H1 (cell line): ENCODE measurements around the gene MTCH2. TPM values are rescaled to one million over a fixed set of nuclear protein-coding genes. Genes with fewer than 3 reads are reported as not detected.

Experiments used
- CTCF ChIA-PET: fragments of 300-600 bp; sonication (Branson Sonifier 250); formaldehyde crosslinking; loops from one replicate; lab custom pipeline; 2021; ENCODE audit not compliant: partially characterized antibody; lab: Charles Lee
- POLR2A ChIA-PET: fragments of 300-600 bp; sonication (Branson Sonifier 250); formaldehyde crosslinking; loops from one replicate; lab custom pipeline; 2021; ENCODE audit warnings: inconsistent platforms; ENCODE audit not compliant: partially characterized antibody; lab: Charles Lee
- DNase-seq, 2 experiments: peaks; one replicate each; pipeline versions ENCODE4 v3.0.0 to v3.0.0-alpha.2; 2010 to 2022; ENCODE audit warnings: low spot score in 2 of 2, low read depth in 1 of 2, mixed read lengths in 1 of 2
- FAIRE-seq: peaks from 2 replicates; lab custom pipeline; 2011; peaks lifted over from hg19 to GRCh38; lab: Jason Lieb, UNC
- H2AFZ ChIP-seq: 2 replicates; pipeline ENCODE4 v1.8.1; 2012; ENCODE audit warnings: low read length, inconsistent platforms
- H2AK5ac ChIP-seq: 2 replicates; pipeline ENCODE4 v1.6.1; 2013; ENCODE audit warnings: low read depth, low read length
- H2BK120ac ChIP-seq: replicated peaks from 2 replicates; pipeline ENCODE3; 2013; ENCODE audit warnings: low read depth, low read length, inconsistent platforms
- H2BK12ac ChIP-seq: 2 replicates; pipeline ENCODE4 v1.6.1; 2013; ENCODE audit warnings: low read depth, low read length
- H2BK15ac ChIP-seq: 2 replicates; pipeline ENCODE4 v1.6.1; 2013; ENCODE audit warnings: low read length
- H2BK20ac ChIP-seq: 2 replicates; pipeline ENCODE4 v1.6.1; 2013; ENCODE audit warnings: low read length
- H2BK5ac ChIP-seq: 2 replicates; pipeline ENCODE4 v1.6.1; 2013; ENCODE audit warnings: low read depth, low read length
- H3K14ac ChIP-seq: 2 replicates; pipeline ENCODE4 v1.6.1; 2013; ENCODE audit warnings: inconsistent platforms; ENCODE audit not compliant: insufficient read length
- H3K18ac ChIP-seq: 2 replicates; pipeline ENCODE4 v1.6.1; 2013; ENCODE audit warnings: low read length; ENCODE audit errors: extremely low read depth
- H3K23ac ChIP-seq: 2 replicates; pipeline ENCODE4 v1.6.1; 2013; ENCODE audit warnings: inconsistent platforms; ENCODE audit not compliant: insufficient read length
- H3K23me2 ChIP-seq: 2 replicates; pipeline ENCODE4 v1.6.1; 2013; ENCODE audit warnings: low read depth, low read length
- H3K27ac ChIP-seq: 2 replicates; pipeline ENCODE4 v1.6.1; 2011; ENCODE audit warnings: low read depth, low read length, inconsistent platforms
- H3K27me3 ChIP-seq, 4 experiments: replicated peaks in 1 of 4; 1 replicate in 1 of 4; 2 replicates in 3 of 4; pipeline versions ENCODE4 v1.6.1 to v1.8.1; 2011 to 2013; ENCODE audit warnings: low read length in 3 of 4, mild to moderate bottlenecking in 3 of 4, inconsistent platforms in 2 of 4, mixed read lengths in 2 of 4, moderate library complexity in 1 of 4; ENCODE audit not compliant: control insufficient read depth in 3 of 4, insufficient read depth in 3 of 4; ENCODE audit errors: extremely low read depth in 1 of 4
- H3K36me3 ChIP-seq, 4 experiments: 2 replicates each; pipeline versions ENCODE4 v1.6.1 to v1.8.1; 2011 to 2013; ENCODE audit warnings: mild to moderate bottlenecking in 4 of 4, low read length in 3 of 4, moderate library complexity in 2 of 4, control low read depth in 1 of 4, inconsistent platforms in 1 of 4; ENCODE audit not compliant: insufficient read depth in 4 of 4, control insufficient read depth in 2 of 4
- H3K4ac ChIP-seq: replicated peaks from 2 replicates; pipeline ENCODE3; 2013; ENCODE audit warnings: low read length, low read depth, mixed read lengths, inconsistent platforms; ENCODE audit not compliant: insufficient read length
- H3K4me1 ChIP-seq, 4 experiments: replicated peaks in 1 of 4; 1 replicate in 1 of 4; 2 replicates in 3 of 4; pipeline versions ENCODE4 v1.6.1 to v1.8.1; 2011 to 2013; ENCODE audit warnings: low read length in 3 of 4, inconsistent platforms in 2 of 4, mixed read lengths in 1 of 4; ENCODE audit not compliant: insufficient read depth in 4 of 4, control insufficient read depth in 3 of 4
- H3K4me2 ChIP-seq, 2 experiments: 2 replicates each; pipeline versions ENCODE4 v1.6.1 to v1.8.1; 2011 to 2013; ENCODE audit warnings: low read depth in 2 of 2, low read length in 2 of 2, control low read depth in 1 of 2, inconsistent platforms in 1 of 2, mild to moderate bottlenecking in 1 of 2; ENCODE audit not compliant: insufficient read depth in 1 of 2
- H3K4me3 ChIP-seq, 4 experiments: fragments of 200-600, 300-600 bp in 1 of 4; sonication (generic), shearing (Covaris generic), sonication (Bioruptor Twin) in 1 of 4; 2 replicates each; pipeline versions ENCODE4 v1.5.1 to v1.8.1; 2011 to 2016; ENCODE audit warnings: low read length in 4 of 4, low read depth in 3 of 4, control low read depth in 2 of 4, inconsistent platforms in 2 of 4, mild to moderate bottlenecking in 2 of 4, mixed read lengths in 1 of 4, moderate library complexity in 1 of 4; ENCODE audit not compliant: insufficient read depth in 2 of 4; ENCODE audit errors: extremely low read depth in 1 of 4
- H3K56ac ChIP-seq: replicated peaks from 2 replicates; pipeline ENCODE3; 2013; ENCODE audit warnings: low read depth, mild to moderate bottlenecking, mixed read lengths, low read length, inconsistent platforms; ENCODE audit not compliant: insufficient read length
- H3K79me1 ChIP-seq: 2 replicates; pipeline ENCODE4 v1.6.1; 2013; ENCODE audit warnings: low read depth, low read length, control low read depth
- H3K79me2 ChIP-seq, 2 experiments: 2 replicates each; pipeline versions ENCODE4 v1.6.1 to v1.8.1; 2012 to 2013; ENCODE audit warnings: low read length in 2 of 2, mild to moderate bottlenecking in 2 of 2, inconsistent platforms in 1 of 2; ENCODE audit not compliant: insufficient read depth in 2 of 2, control insufficient read depth in 1 of 2
- H3K9ac ChIP-seq, 4 experiments: replicated peaks in 1 of 4; 1 replicate in 1 of 4; 2 replicates in 3 of 4; pipeline versions ENCODE4 v1.6.1 to v1.8.1; 2011 to 2013; ENCODE audit warnings: low read depth in 3 of 4, low read length in 3 of 4, control low read depth in 2 of 4, mild to moderate bottlenecking in 2 of 4, moderate library complexity in 2 of 4, inconsistent platforms in 1 of 4; ENCODE audit errors: extremely low read depth in 1 of 4
- H3K9me3 ChIP-seq, 2 experiments: 2 replicates each; pipeline versions ENCODE4 v1.6.1 to v1.8.1; 2012 to 2013; ENCODE audit warnings: mild to moderate bottlenecking in 2 of 2, moderate library complexity in 2 of 2, control low read depth in 1 of 2, inconsistent platforms in 1 of 2, low read depth in 1 of 2, low read length in 1 of 2, mixed read lengths in 1 of 2; ENCODE audit not compliant: insufficient read depth in 2 of 2
- H4K20me1 ChIP-seq, 2 experiments: replicated peaks in 1 of 2; 2 replicates each; pipeline versions ENCODE3 to v1.8.1; 2011 to 2013; ENCODE audit warnings: inconsistent platforms in 2 of 2, low read length in 2 of 2, mild to moderate bottlenecking in 1 of 2; ENCODE audit not compliant: insufficient read depth in 2 of 2, control insufficient read depth in 1 of 2
- H4K5ac ChIP-seq: 2 replicates; pipeline ENCODE4 v1.6.1; 2013; ENCODE audit warnings: low read length, low read depth, mixed read lengths, inconsistent platforms; ENCODE audit not compliant: insufficient read length
- H4K8ac ChIP-seq: 2 replicates; pipeline ENCODE4 v1.8.0; 2013; ENCODE audit warnings: mild to moderate bottlenecking, moderate library complexity, low read length, inconsistent platforms; ENCODE audit not compliant: insufficient read depth; ENCODE audit errors: extremely low read depth
- H4K91ac ChIP-seq: replicated peaks from 2 replicates; pipeline ENCODE3; 2013; ENCODE audit warnings: low read length, mixed read lengths, inconsistent platforms; ENCODE audit not compliant: insufficient read length
- BCL11A ChIP-seq, 2 experiments: IDR thresholded peaks; one replicate each; pipeline ENCODE4 v1.6.1; 2011; ENCODE audit warnings: low read depth in 2 of 2, low read length in 2 of 2, mild to moderate bottlenecking in 2 of 2
- BRCA1 ChIP-seq: IDR thresholded peaks from 2 replicates; pipeline ENCODE4 v1.6.1; 2012; ENCODE audit warnings: low read depth, low read length, improper control_type of control experiment
- CTBP2 ChIP-seq: IDR thresholded peaks from 2 replicates; pipeline ENCODE4 v1.7.0; 2011; ENCODE audit warnings: borderline replicate concordance, mild to moderate bottlenecking, moderate library complexity, mixed read lengths, low read length; ENCODE audit not compliant: insufficient read depth, insufficient read length
- HDAC2 ChIP-seq, 2 experiments: fragments of 300-600 bp in 1 of 2; sonication (generic) in 1 of 2; IDR thresholded peaks; 2 replicates each; pipeline ENCODE4 v1.6.1; 2011 to 2012; ENCODE audit warnings: low read depth in 2 of 2, low read length in 2 of 2, mild to moderate bottlenecking in 2 of 2, moderate library complexity in 2 of 2, borderline replicate concordance in 1 of 2, inconsistent platforms in 1 of 2
- KDM5A ChIP-seq: fragments of 200-600 bp; IDR thresholded peaks from 2 replicates; pipeline ENCODE4 v1.7.1; 2012; ENCODE audit warnings: mild to moderate bottlenecking, low read length, inconsistent platforms, mixed read lengths
- POU5F1 ChIP-seq: IDR thresholded peaks from 2 replicates; pipeline ENCODE4 v1.6.1; 2011; ENCODE audit warnings: low read depth, mild to moderate bottlenecking, low read length, moderate library complexity
- RNF2 ChIP-seq: fragments of 200-900, 300-1000 bp; sonication (generic); IDR thresholded peaks from 2 replicates; pipeline ENCODE4 v1.7.1; 2016; ENCODE audit warnings: borderline replicate concordance, low read depth, mild to moderate bottlenecking, antibody characterized with exemption, low read length; ENCODE audit not compliant: poor library complexity, severe bottlenecking; ENCODE audit errors: missing control alignments
- SIRT6 ChIP-seq: IDR thresholded peaks from one replicate; pipeline ENCODE4 v1.7.1; 2012; ENCODE audit warnings: low read length, inconsistent platforms
- SIX5 ChIP-seq: IDR thresholded peaks from 2 replicates; pipeline ENCODE4 v1.6.1; 2011; ENCODE audit warnings: mild to moderate bottlenecking, low read depth, low read length
- SP2 ChIP-seq: IDR thresholded peaks from 2 replicates; pipeline ENCODE4 v1.6.1; 2012; ENCODE audit warnings: mild to moderate bottlenecking, low read length, inconsistent platforms
- SUZ12 ChIP-seq: fragments of 200-600 bp; sonication (generic); IDR thresholded peaks from 2 replicates; pipeline ENCODE4 v1.6.1; 2012; ENCODE audit warnings: mild to moderate bottlenecking, inconsistent platforms, low read length, moderate library complexity, mixed read lengths
- TBP ChIP-seq: IDR thresholded peaks from 2 replicates; pipeline ENCODE4 v1.6.1; 2011; ENCODE audit warnings: low read depth, low read length, improper control_type of control experiment
- TEAD4 ChIP-seq: IDR thresholded peaks from 2 replicates; pipeline ENCODE4 v1.6.1; 2012; ENCODE audit warnings: low read depth, low read length, inconsistent platforms, mixed read lengths
- WGBS, 2 experiments: shearing (Covaris generic) in 1 of 2; methylation state at CpG; one replicate each; pipeline versions ENCODE4 v1.1.6 to v1.1.7; 2013 to 2015; ENCODE audit warnings: low lambda C conversion rate in 2 of 2, mixed read lengths in 2 of 2, inconsistent platforms in 1 of 2, low coverage in 1 of 2, missing lambda C conversion rate in 1 of 2; ENCODE audit not compliant: insufficient replicate concordance in 2 of 2, insufficient coverage in 1 of 2, insufficient read length in 1 of 2; ENCODE audit errors: extremely low coverage in 1 of 2, missing lambda C conversion rate in 1 of 2; 5-methylcytosine and 5-hydroxymethylcytosine counted together
- polyA plus RNA-seq, 7 experiments: library from polyadenylated mRNA; depleted of rRNA in 3 of 7; stranded (reverse) in 5 of 7; unstranded in 2 of 7; fragments of >200 nt in 5 of 7; fragments of 200-250 nt in 2 of 7; gene quantifications; 1 replicate in 5 of 7; 2 replicates in 1 of 7; 4 replicates in 1 of 7; pipeline versions ENCODE4 v1.2.1 to v1.2.3, GENCODE V29; 2011 to 2013; ENCODE audit warnings: missing spikeins in 2 of 7, mixed read lengths in 2 of 7
- total RNA-seq: library from RNA; stranded (reverse); fragmentation: NEBNext Ultra II Directional; extraction: Animal tissue kit (Norgen Biotek cat#: 25700); gene quantifications from 2 replicates; pipeline ENCODE4 v1.2.1, GENCODE V29; 2021

MTCH2 gene
- total and polyA plus RNA-seq, 2 of the 8 experiments (the other 6 are each of a cell fraction or from before 2014, with no cell fraction given), result 157 to 171 TPM

DNA sequence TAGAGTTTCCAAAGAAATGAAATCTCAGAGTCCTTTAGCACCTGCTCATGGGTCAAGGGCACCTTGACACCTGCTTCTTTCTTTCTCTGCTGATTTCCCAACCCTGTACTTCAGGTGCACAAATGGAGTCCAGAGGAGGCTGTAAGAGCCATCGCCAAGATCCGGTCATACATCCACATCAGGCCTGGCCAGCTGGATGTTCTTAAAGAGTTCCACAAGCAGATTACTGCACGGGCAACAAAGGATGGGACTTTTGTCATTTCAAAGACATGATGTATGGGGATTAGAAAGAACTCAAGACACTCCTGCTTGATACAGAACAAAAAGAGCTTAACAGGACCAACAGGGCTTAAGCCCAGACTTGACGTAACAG, 71.0 kb downstream of the MTCH2 start:
- 95% methylated on average over 4 of the region's 4 CpGs; no CpG with 5 or more reads in 1 of the 2 experiments for WGBS, 2 experiments
- CTCF ChIA-PET, result interaction anchor here (2.0 kb wide), 1 partner anchor 46 kb away, joined by 5 read pairs; no protein-coding TSS in a partner anchor

More for the DNA sequence above, 71.0 kb downstream of the MTCH2 start:
- no peak overlapping the region for H3K4me3 ChIP-seq
- H2BK12ac ChIP-seq, result no peak overlapping the region
- no peaks in the 10 kb centered on the region for H3K9me3 ChIP-seq
- H2BK5ac ChIP-seq, result no peak overlapping the region
- H2BK20ac ChIP-seq, result no peak overlapping the region
- TF ChIP-seq SIX5 (no peak), HDAC2 (IDR thresholded peaks at IDR 0.05; ENCODE audit: borderline replicate concordance in 1 of 2, low read depth in 2 of 2, low read length in 2 of 2) (no peak), CTBP2 (no peak), TEAD4 (no peak), KDM5A (no peak), BRCA1 (no peak), SP2 (no peak), RNF2 (no peak), SIRT6 (no peak), POU5F1 (no peak), TBP (no peak), BCL11A (IDR thresholded peaks at IDR 0.05; ENCODE audit: low read depth in 2 of 2, low read length in 2 of 2) (no peak), SUZ12 (no peak)
- H3K27me3 ChIP-seq, result no peaks in the 10 kb centered on the region
- no peak overlapping the region for H2BK15ac ChIP-seq
- no peak overlapping the region for H4K8ac ChIP-seq
- peaks cover 0 to 8% of the 10 kb centered on the region in 2 experiments for H4K20me1 ChIP-seq
- DNase-seq, result no peak
- H3K79me1 ChIP-seq, result peaks cover 8% of the 10 kb centered on the region; the same call in 1 of the 2 replicates
- H3K4me2 ChIP-seq, result no peak overlapping the region
- FAIRE-seq, result no peak
- peaks cover 0 to 13% of the 10 kb centered on the region in 2 experiments; a peak in 2 of 4 replicates for H3K79me2 ChIP-seq
- H3K14ac ChIP-seq, result no peak overlapping the region
- no peak overlapping the region for H2BK120ac ChIP-seq
- H4K91ac ChIP-seq, result no peak overlapping the region
- H3K18ac ChIP-seq, result no peak overlapping the region
- POLR2A ChIA-PET, result interaction anchor here (0.6 to 2.1 kb wide), 6 partner anchors 9 to 184 kb away, joined by 3 to 11 read pairs (median 3); partner anchors contain the start of gene CELF1
- H2AFZ ChIP-seq, result no peak overlapping the region
- no peak overlapping the region for H3K4ac ChIP-seq
- H3K36me3 ChIP-seq, result peaks cover 11 to 40% (median 23%) of the 10 kb centered on the region in 4 experiments
- no peaks in the 10 kb centered on the region for H3K4me1 ChIP-seq
- no peak overlapping the region for H3K27ac ChIP-seq
- H3K9ac ChIP-seq, result no peak overlapping the region
- no peak overlapping the region for H3K56ac ChIP-seq
- no peak overlapping the region for H2AK5ac ChIP-seq
- H3K23me2 ChIP-seq, result no peaks in the 10 kb centered on the region
- H3K23ac ChIP-seq, result no peak overlapping the region
- no peak overlapping the region for H4K5ac ChIP-seq
